GM23248 (cell line): ENCODE results near the gene EXOC6. TPM values are rescaled to one million over a fixed set of nuclear protein-coding genes. Genes with fewer than 3 reads are reported as not detected.

Source experiments
- DNase-seq: peaks from one replicate; pipeline ENCODE4 v3.0.0-alpha.2; 2015
- H2AFZ ChIP-seq: fragments of 200-600 bp; sonication (generic); 2 replicates; pipeline ENCODE4 v1.6.1; 2016; ENCODE audit warnings: antibody characterized with exemption
- H3F3A ChIP-seq: fragments of 200-600 bp; sonication (generic); 2 replicates; pipeline ENCODE4 v1.6.1; 2016; ENCODE audit warnings: mild to moderate bottlenecking, antibody characterized with exemption, mixed run types; ENCODE audit not compliant: insufficient read depth
- H3K27ac ChIP-seq: fragments of 200-600 bp; sonication (generic); 2 replicates; pipeline ENCODE4 v1.5.1; 2016; ENCODE audit warnings: mild to moderate bottlenecking
- H3K27me3 ChIP-seq: fragments of 200-600 bp; sonication (generic); replicated peaks from 2 replicates; pipeline ENCODE4 v1.6.1; 2016; ENCODE audit warnings: mild to moderate bottlenecking; ENCODE audit not compliant: insufficient read depth
- H3K36me3 ChIP-seq: fragments of 200-600 bp; sonication (generic); 2 replicates; pipeline ENCODE4 v1.6.1; 2016; ENCODE audit warnings: low read depth, mild to moderate bottlenecking
- H3K4me1 ChIP-seq: fragments of 200-600 bp; sonication (generic); 2 replicates; pipeline ENCODE4 v1.6.1; 2016; ENCODE audit warnings: mild to moderate bottlenecking; ENCODE audit not compliant: insufficient read depth
- H3K4me2 ChIP-seq: fragments of 200-600 bp; sonication (generic); one replicate; pipeline ENCODE4 v1.6.1; 2016; ENCODE audit warnings: mild to moderate bottlenecking; ENCODE audit not compliant: unreplicated experiment
- H3K4me3 ChIP-seq: fragments of 200-600 bp; sonication (generic); 2 replicates; pipeline ENCODE4 v1.5.1; 2016; ENCODE audit warnings: mild to moderate bottlenecking
- H3K79me2 ChIP-seq: fragments of 200-600 bp; sonication (generic); 2 replicates; pipeline ENCODE4 v1.6.1; 2016; ENCODE audit warnings: mild to moderate bottlenecking; ENCODE audit not compliant: insufficient read depth
- H3K9ac ChIP-seq: fragments of 200-600 bp; sonication (generic); 2 replicates; pipeline ENCODE4 v1.6.1; 2016; ENCODE audit warnings: mild to moderate bottlenecking
- H3K9me2 ChIP-seq: fragments of 200-600 bp; sonication (generic); 2 replicates; pipeline ENCODE4 v1.6.1; 2016; ENCODE audit warnings: mixed run types, mild to moderate bottlenecking, moderate library complexity; ENCODE audit not compliant: insufficient read depth
- H3K9me3 ChIP-seq: fragments of 200-600 bp; sonication (generic); one replicate; pipeline ENCODE4 v1.6.1; 2017; ENCODE audit warnings: low read depth
- H4K20me1 ChIP-seq: fragments of 200-600 bp; sonication (generic); 2 replicates; pipeline ENCODE4 v1.6.0; 2016; ENCODE audit not compliant: insufficient read depth
- EZH2 ChIP-seq: fragments of 200-600 bp; sonication (generic); IDR thresholded peaks from 2 replicates; pipeline ENCODE4 v1.6.1; 2018; ENCODE audit warnings: antibody characterized with exemption, mild to moderate bottlenecking; ENCODE audit not compliant: insufficient read depth, poor library complexity, severe bottlenecking
- EZH2phosphoT487 ChIP-seq: fragments of 200-600 bp; sonication (generic); IDR thresholded peaks from 2 replicates; pipeline ENCODE4 v1.6.1; 2018; ENCODE audit warnings: antibody characterized with exemption, moderate library complexity, mild to moderate bottlenecking, low read depth; ENCODE audit not compliant: insufficient read depth
- WGBS, 2 experiments: methylation state at CpG; one replicate each; pipeline ENCODE4 v1.1.6; 2015 to 2017; ENCODE audit warnings: low lambda C conversion rate in 2 of 2, low coverage in 1 of 2; ENCODE audit errors: missing lambda C conversion rate in 2 of 2; 5-methylcytosine and 5-hydroxymethylcytosine counted together
- in situ Hi-C: fragments of 300-500 bp; cut with MboI; formaldehyde crosslinking; loops from 2 replicates; pipeline ENCODE4 v1.15.0; 2020
- polyA plus RNA-seq: library from polyadenylated mRNA; unstranded; fragments of >200 nt; fragmentation: Nextera tagmentation; extraction: Ambion mirVana; gene quantifications from 2 replicates; pipeline ENCODE4 v1.2.1, GENCODE V29; 2016
- total RNA-seq: library from RNA; depleted of rRNA; stranded (reverse); fragments of >200 nt; shearing (Covaris generic); gene quantifications from 2 replicates; pipeline ENCODE4 v1.2.3, GENCODE V29; 2014

EXOC6 gene
- total and polyA plus RNA-seq, 2 experiments from 2014 or later, result 2.0 to 3.4 TPM

GRCh38 chr10:92913973-92914372 is 65.7 kb downstream of the EXOC6 start:
- Histone ChIP-seq H3K9me2 (no peaks in the 10 kb centered on the region), H3K79me2 (no peaks in the 10 kb centered on the region), H3K4me1 (no peaks in the 10 kb centered on the region), H3K4me3 (no peak overlapping the region), H3K4me2 (no peak overlapping the region), H3F3A (no peaks in the 10 kb centered on the region), H2AFZ (no peak overlapping the region), H4K20me1 (no peaks in the 10 kb centered on the region), H3K9ac (no peak overlapping the region), H3K36me3 (no peaks in the 10 kb centered on the region), H3K27me3 (no peaks in the 10 kb centered on the region), H3K27ac (no peak overlapping the region), H3K9me3 (no peaks in the 10 kb centered on the region)
- in situ Hi-C loops, result no loop called here
- WGBS, 2 experiments, result 81 to 85% methylated on average over 6 of the region's 6 CpGs
- no peak for DNase-seq
- TF ChIP-seq EZH2 (no peak), EZH2phosphoT487 (no peak)

DNA sequence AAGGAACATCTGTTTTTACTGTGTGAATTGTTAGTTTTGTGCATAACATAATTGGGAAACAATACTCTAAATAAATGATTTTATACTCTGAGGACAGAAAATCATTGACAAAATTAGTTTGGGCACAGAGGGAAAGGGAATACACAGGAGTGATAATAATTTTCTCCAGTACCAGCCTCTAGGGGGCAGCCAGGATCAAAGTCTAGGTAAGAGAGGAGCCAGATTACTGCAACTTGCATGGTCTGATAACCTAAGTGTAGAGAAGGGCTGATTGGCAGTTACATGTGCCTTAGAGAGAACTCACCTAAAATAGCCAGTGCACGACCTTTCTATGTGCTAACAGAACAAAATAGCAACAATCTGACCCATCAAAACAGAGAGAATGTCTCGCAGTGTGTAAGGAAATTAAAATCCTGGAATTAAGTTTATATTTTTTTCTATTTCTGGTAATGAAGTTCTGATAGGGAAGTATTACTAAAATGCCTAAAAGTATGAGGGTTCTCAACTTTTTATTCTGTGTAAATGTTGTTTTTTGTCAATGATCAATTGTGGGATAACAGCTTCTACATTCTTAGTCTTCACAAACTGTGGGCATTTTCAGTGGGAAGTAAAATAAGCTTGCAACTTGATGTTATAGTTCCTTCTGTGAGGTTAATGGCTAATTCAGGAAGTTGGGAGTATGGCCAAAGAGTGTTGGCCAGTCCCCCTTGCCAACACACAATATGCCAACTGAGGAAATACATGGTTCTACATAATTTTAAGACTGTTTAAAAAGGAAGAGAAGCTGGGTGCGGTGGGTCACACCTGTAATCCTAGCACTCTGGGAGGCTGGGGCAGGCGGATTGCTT is 66.4 kb downstream of the EXOC6 start:
- in situ Hi-C loops, result no loop called here

GRCh38 chr10:92915892-92916291 is 67.6 kb downstream of the EXOC6 start:
- Histone ChIP-seq H3K36me3 (no peaks in the 10 kb centered on the region), H3K4me3 (no peak overlapping the region), H3K4me1 (no peaks in the 10 kb centered on the region), H2AFZ (no peak overlapping the region), H3K79me2 (no peaks in the 10 kb centered on the region), H4K20me1 (no peaks in the 10 kb centered on the region), H3K9me2 (no peaks in the 10 kb centered on the region), H3K4me2 (no peak overlapping the region), H3K27me3 (no peaks in the 10 kb centered on the region), H3K9me3 (no peaks in the 10 kb centered on the region), H3K27ac (no peak overlapping the region), H3K9ac (no peak overlapping the region), H3F3A (no peaks in the 10 kb centered on the region)
- WGBS, 2 experiments, result 89 to 91% methylated on average over 3 of the region's 3 CpGs
- TF ChIP-seq EZH2phosphoT487 (no peak), EZH2 (no peak)
- in situ Hi-C loops, result no loop called here
- no peak for DNase-seq

More for the DNA sequence above, 66.4 kb downstream of the EXOC6 start:
- DNase-seq, result peak; percentile 66
- no peak overlapping the region for H3K27ac ChIP-seq
- H3K9ac ChIP-seq, result no peak overlapping the region
- no peaks in the 10 kb centered on the region for H3K79me2 ChIP-seq
- H3K9me3 ChIP-seq, result no peaks in the 10 kb centered on the region
- no peak overlapping the region for H3K4me2 ChIP-seq
- H3K4me1 ChIP-seq, result no peaks in the 10 kb centered on the region
- no peak overlapping the region for H3K4me3 ChIP-seq
- no peaks in the 10 kb centered on the region for H3F3A ChIP-seq
- H3K27me3 ChIP-seq, result no peaks in the 10 kb centered on the region
- no peaks in the 10 kb centered on the region for H3K9me2 ChIP-seq
- TF ChIP-seq EZH2, result no peak
- no peak for TF ChIP-seq EZH2phosphoT487
- no peaks in the 10 kb centered on the region for H3K36me3 ChIP-seq
- H4K20me1 ChIP-seq, result no peaks in the 10 kb centered on the region
- no peak overlapping the region for H2AFZ ChIP-seq
- 48 to 56% methylated on average over 4 of the region's 4 CpGs for WGBS, 2 experiments

DNA sequence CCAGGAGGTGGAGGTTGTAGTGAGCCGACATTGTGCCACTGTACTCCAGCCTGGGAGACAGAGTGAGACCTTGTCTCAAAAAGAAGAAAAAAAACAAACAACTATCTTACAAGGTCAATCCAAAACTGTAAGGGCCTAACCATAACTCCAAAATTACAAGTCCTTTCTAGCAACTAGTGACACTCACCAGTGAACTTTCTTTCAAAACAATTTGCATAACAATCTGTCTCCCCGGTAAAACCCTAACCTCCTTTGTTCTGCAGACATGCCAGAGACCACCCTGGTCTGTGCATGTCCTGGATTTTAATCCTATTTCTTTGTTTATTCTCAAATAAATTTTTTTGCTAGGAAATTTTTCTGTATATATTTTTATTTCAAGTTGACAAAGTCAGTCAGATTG is 68.1 kb downstream of the EXOC6 start:
- 76 to 87% methylated on average over 2 of the region's 2 CpGs for WGBS, 2 experiments
- Histone ChIP-seq H3K9ac (no peak overlapping the region), H3K4me3 (no peak overlapping the region), H3F3A (no peaks in the 10 kb centered on the region), H3K27me3 (no peaks in the 10 kb centered on the region), H3K4me2 (no peak overlapping the region), H3K79me2 (no peaks in the 10 kb centered on the region), H3K9me3 (no peaks in the 10 kb centered on the region), H3K36me3 (no peaks in the 10 kb centered on the region), H3K27ac (no peak overlapping the region), H4K20me1 (no peaks in the 10 kb centered on the region), H2AFZ (no peak overlapping the region), H3K4me1 (no peaks in the 10 kb centered on the region), H3K9me2 (no peaks in the 10 kb centered on the region)
- TF ChIP-seq EZH2phosphoT487 (no peak), EZH2 (no peak)
- in situ Hi-C loops, result no loop called here
- no peak for DNase-seq

DNA sequence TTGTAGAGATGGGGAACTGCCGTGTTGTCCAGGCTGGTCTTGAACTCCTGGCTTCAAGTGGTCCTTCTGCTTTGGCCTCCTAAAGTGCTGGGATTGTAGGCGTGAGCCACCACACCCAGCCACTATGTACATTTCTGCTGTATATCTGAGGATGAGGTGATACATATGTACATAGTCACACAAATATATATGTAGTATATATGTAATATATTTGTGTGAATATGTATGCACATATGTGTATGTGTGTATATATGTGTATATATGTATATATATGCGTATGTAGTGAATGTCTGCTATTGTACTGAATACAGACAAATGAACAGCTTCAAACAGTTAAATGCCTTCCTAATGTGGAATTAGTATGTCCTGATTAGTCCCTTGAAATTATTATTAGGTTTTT is 70.3 kb downstream of the EXOC6 start:
- Histone ChIP-seq H3K79me2 (no peaks in the 10 kb centered on the region), H3K4me3 (no peak overlapping the region), H3K9me3 (no peaks in the 10 kb centered on the region), H3K4me2 (no peak overlapping the region), H3K27me3 (no peaks in the 10 kb centered on the region), H3K4me1 (no peaks in the 10 kb centered on the region), H3F3A (no peaks in the 10 kb centered on the region), H4K20me1 (no peaks in the 10 kb centered on the region), H2AFZ (no peak overlapping the region), H3K9ac (no peak overlapping the region), H3K9me2 (no peaks in the 10 kb centered on the region), H3K36me3 (no peaks in the 10 kb centered on the region), H3K27ac (no peak overlapping the region)
- TF ChIP-seq EZH2, result no peak
- no peak for TF ChIP-seq EZH2phosphoT487
- WGBS, 2 experiments, result 91 to 100% methylated on average over 3 of the region's 3 CpGs
- in situ Hi-C loops, result no loop called here
- DNase-seq, result no peak
